Activated naive CD8-positive, alpha-beta T cell (primary cell): ENCODE measurements around the gene IPO11.

Experiments used
- H3K27ac Mint-ChIP-seq: one replicate; pipeline ENCODE4 v1.8.0; 2021; ENCODE audit warnings: mixed read lengths
- H3K27me3 Mint-ChIP-seq: one replicate; pipeline ENCODE4 v1.8.0; 2021; ENCODE audit warnings: mixed read lengths
- H3K36me3 Mint-ChIP-seq: one replicate; pipeline ENCODE4 v1.8.0; 2021; ENCODE audit warnings: mixed read lengths
- H3K4me1 Mint-ChIP-seq: one replicate; pipeline ENCODE4 v1.8.0; 2021; ENCODE audit warnings: low read depth, mixed read lengths
- H3K4me3 Mint-ChIP-seq: one replicate; pipeline ENCODE4 v1.8.0; 2021; ENCODE audit warnings: mild to moderate bottlenecking, mixed read lengths
- H3K9me3 Mint-ChIP-seq: one replicate; pipeline ENCODE4 v1.8.0; 2021; ENCODE audit warnings: low read depth, mixed read lengths

IPO11 gene

GRCh38 chr5:62412549-62413329, at the start of gene IPO11:
IPO11 (plus strand) TSS chr5:62412763; CDS start chr5:62437280, 24,517 bp downstream.
- Mint-ChIP-seq H3K4me1 (peaks cover 24% of the 10 kb centered on the region), H3K27me3 (no peaks in the 10 kb centered on the region), H3K36me3 (peaks cover 2% of the 10 kb centered on the region), H3K27ac (peak within 1 kb of the TSS; percentile 88), H3K9me3 (no peaks in the 10 kb centered on the region), H3K4me3 (peak within 1 kb of the TSS; percentile 94)

GRCh38 chr5:62369039-62369438, 43.5 kb upstream of the IPO11 start:
- Mint-ChIP-seq H3K4me1 (peaks cover 9% of the 10 kb centered on the region), H3K36me3 (peaks cover 6% of the 10 kb centered on the region), H3K27me3 (no peaks in the 10 kb centered on the region), H3K9me3 (no peaks in the 10 kb centered on the region), H3K27ac (peak overlapping the region; percentile 79), H3K4me3 (no peak overlapping the region)

GRCh38 chr5:62371409-62371808, 41.2 kb upstream of the IPO11 start:
- peaks cover 5% of the 10 kb centered on the region for H3K36me3 Mint-ChIP-seq
- no peaks in the 10 kb centered on the region for H3K9me3 Mint-ChIP-seq
- H3K27ac Mint-ChIP-seq: no peak overlapping the region

GRCh38 chr5:62372600-62372999, 40.0 kb upstream of the IPO11 start:
- Mint-ChIP-seq H3K4me3 (no peak overlapping the region), H3K9me3 (no peaks in the 10 kb centered on the region), H3K27me3 (no peaks in the 10 kb centered on the region), H3K36me3 (peaks cover 5% of the 10 kb centered on the region), H3K27ac (peak overlapping the region; percentile 22), H3K4me1 (peaks cover 4% of the 10 kb centered on the region)

More at GRCh38 chr5:62371409-62371808, 41.2 kb upstream of the IPO11 start:
- H3K27me3 Mint-ChIP-seq: no peaks in the 10 kb centered on the region
- H3K4me1 Mint-ChIP-seq: peaks cover 4% of the 10 kb centered on the region
- H3K4me3 Mint-ChIP-seq: no peak overlapping the region

- Mint-ChIP-seq H3K27me3 (no peaks in the 10 kb centered on the region), H3K9me3 (no peaks in the 10 kb centered on the region), H3K27ac (no peak overlapping the region), H3K4me3 (no peak overlapping the region), H3K36me3 (peaks cover 5% of the 10 kb centered on the region), H3K4me1 (peaks cover 4% of the 10 kb centered on the region)
Observed at GRCh38 chr5:62373382-62373781, 39.2 kb upstream of the IPO11 start.

GRCh38 chr5:62374090-62374489, 38.5 kb upstream of the IPO11 start:
- Mint-ChIP-seq H3K27ac (peak overlapping the region; percentile 5), H3K4me1 (peaks cover under 1% of the 10 kb centered on the region), H3K9me3 (no peaks in the 10 kb centered on the region)

GRCh38 chr5:62375627-62376026, 36.9 kb upstream of the IPO11 start:
- H3K27me3 Mint-ChIP-seq: no peaks in the 10 kb centered on the region
- no peaks in the 10 kb centered on the region for H3K9me3 Mint-ChIP-seq
- peaks cover 9% of the 10 kb centered on the region for H3K36me3 Mint-ChIP-seq
- no peak overlapping the region for H3K4me3 Mint-ChIP-seq
- H3K27ac Mint-ChIP-seq: peak overlapping the region; percentile 77
- peaks cover 3% of the 10 kb centered on the region for H3K4me1 Mint-ChIP-seq

More at GRCh38 chr5:62374090-62374489, 38.5 kb upstream of the IPO11 start:
- no peaks in the 10 kb centered on the region for H3K27me3 Mint-ChIP-seq
- peaks cover 3% of the 10 kb centered on the region for H3K36me3 Mint-ChIP-seq
- no peak overlapping the region for H3K4me3 Mint-ChIP-seq

GRCh38 chr5:62376064-62376463, 36.5 kb upstream of the IPO11 start:
- Mint-ChIP-seq H3K36me3 (peaks cover 9% of the 10 kb centered on the region), H3K4me3 (no peak overlapping the region), H3K9me3 (no peaks in the 10 kb centered on the region), H3K27me3 (no peaks in the 10 kb centered on the region), H3K27ac (peak overlapping the region; percentile 77), H3K4me1 (peaks cover 3% of the 10 kb centered on the region)

GRCh38 chr5:62385131-62385530, 27.4 kb upstream of the IPO11 start:
- Mint-ChIP-seq H3K4me1 (peaks cover 3% of the 10 kb centered on the region), H3K9me3 (no peaks in the 10 kb centered on the region), H3K4me3 (no peak overlapping the region), H3K27me3 (no peaks in the 10 kb centered on the region), H3K36me3 (peaks cover 6% of the 10 kb centered on the region), H3K27ac (peak overlapping the region; percentile 3)

GRCh38 chr5:62385816-62386400, 26.7 kb upstream of the IPO11 start:
- Mint-ChIP-seq H3K27me3 (no peaks in the 10 kb centered on the region), H3K4me1 (peaks cover 5% of the 10 kb centered on the region), H3K27ac (peak overlapping the region; percentile 58), H3K4me3 (no peak overlapping the region), H3K9me3 (no peaks in the 10 kb centered on the region), H3K36me3 (no peaks in the 10 kb centered on the region)

- H3K9me3 Mint-ChIP-seq: no peaks in the 10 kb centered on the region
- peaks cover 7% of the 10 kb centered on the region for H3K4me1 Mint-ChIP-seq
- H3K4me3 Mint-ChIP-seq: no peak overlapping the region
- H3K27me3 Mint-ChIP-seq: no peaks in the 10 kb centered on the region
- H3K36me3 Mint-ChIP-seq: no peaks in the 10 kb centered on the region
- H3K27ac Mint-ChIP-seq: peak overlapping the region; percentile 35
Observed at GRCh38 chr5:62386824-62387223, 25.7 kb upstream of the IPO11 start.

- Mint-ChIP-seq H3K9me3 (no peaks in the 10 kb centered on the region), H3K36me3 (peaks cover 5% of the 10 kb centered on the region), H3K27me3 (no peaks in the 10 kb centered on the region), H3K4me1 (peaks cover 47% of the 10 kb centered on the region), H3K27ac (peak overlapping the region; percentile 91), H3K4me3 (peak overlapping the region; percentile 35)
Observed at GRCh38 chr5:62395210-62395950, 17.2 kb upstream of the IPO11 start.

- Mint-ChIP-seq H3K36me3 (peaks cover 8% of the 10 kb centered on the region), H3K4me3 (peak within 1 kb of the TSS; percentile 99), H3K27ac (peak within 1 kb of the TSS; percentile 97), H3K9me3 (no peaks in the 10 kb centered on the region), H3K27me3 (no peaks in the 10 kb centered on the region), H3K4me1 (peaks cover 32% of the 10 kb centered on the region)
Observed at GRCh38 chr5:62403411-62404250, 8.9 kb upstream of the IPO11 start, which contains the start of gene DIMT1. DIMT1 (minus strand) TSS chr5:62403905; CDS start chr5:62403772, 133 bp downstream.

- Mint-ChIP-seq H3K4me1 (peaks cover 25% of the 10 kb centered on the region), H3K9me3 (no peaks in the 10 kb centered on the region)
Observed at GRCh38 chr5:62413711-62414110, 1.1 kb downstream of the IPO11 start.

More at GRCh38 chr5:62413711-62414110, 1.1 kb downstream of the IPO11 start:
- Mint-ChIP-seq H3K27ac (peak overlapping the region; percentile 88), H3K36me3 (peaks cover 2% of the 10 kb centered on the region), H3K27me3 (no peaks in the 10 kb centered on the region), H3K4me3 (peak overlapping the region; percentile 94)
